Myocyte (in vitro differentiated cells): Measurements from ENCODE around the gene GNB3. TPM values are rescaled to one million over a fixed set of nuclear protein-coding genes. Genes with fewer than 3 reads are reported as not detected.
"Not testable (repeated sequence)": the region's sequence is repeated elsewhere in the genome, so short reads cannot be mapped to it uniquely, and the experiment has no call there.

Source experiments
- DNase-seq: peaks from one replicate; pipeline ENCODE4 v3.0.0-alpha.2; 2012; ENCODE audit warnings: low read depth
- total RNA-seq: library from RNA; depleted of rRNA; stranded (reverse); fragments of >200 nt; gene quantifications from 2 replicates; pipeline ENCODE4 v1.2.3, GENCODE V29; 2014

GNB3 gene
- total RNA-seq, 1 donor from 2014 or later, result 2.0 TPM

GRCh38 chr12:6874015-6874368 is 33.3 kb downstream of the GNB3 start:
- not testable (repeated sequence) for DNase-seq

- not testable (repeated sequence) for DNase-seq
These were observed 39.1 kb downstream of the GNB3 start for GRCh38 chr12:6879824-6880223.

GRCh38 chr12:6883252-6883651 is 42.5 kb downstream of the GNB3 start:
- no peak for DNase-seq

GRCh38 chr12:6883683-6884082 is 43.0 kb downstream of the GNB3 start:
- DNase-seq, result no peak

GRCh38 chr12:6884539-6884938 is 43.8 kb downstream of the GNB3 start:
- DNase-seq, result no peak

- not testable (repeated sequence) for DNase-seq
These were observed 45.7 kb downstream of the GNB3 start for GRCh38 chr12:6886206-6886999.

GRCh38 chr12:6887460-6887859 is 46.7 kb downstream of the GNB3 start:
- DNase-seq, result no peak

GRCh38 chr12:6888360-6888759 is 47.6 kb downstream of the GNB3 start:
- no peak for DNase-seq

- DNase-seq, result not testable (repeated sequence)
These were observed 48.1 kb downstream of the GNB3 start for GRCh38 chr12:6888794-6889193.

- DNase-seq, result not testable (repeated sequence)
These were observed 49.2 kb downstream of the GNB3 start for GRCh38 chr12:6889775-6890573.

- peak; percentile 96 for DNase-seq
These were observed 50.3 kb downstream of the GNB3 start for GRCh38 chr12:6890789-6891645.

GRCh38 chr12:6891646-6892001 is 50.9 kb downstream of the GNB3 start:
- DNase-seq, result no peak

GRCh38 chr12:6892683-6893082 is 52.0 kb downstream of the GNB3 start:
- not testable (repeated sequence) for DNase-seq

GRCh38 chr12:6894321-6894720 is 53.6 kb downstream of the GNB3 start:
- no peak for DNase-seq

Other genes with a start within 250 kb of the GNB3 start
- 368 and 425 TPM in 2 replicates for gene CHD4, start 233.5 kb upstream of the GNB3 start, total RNA-seq
- not detected in 2 replicates for gene LPAR5, start 205.0 kb upstream of the GNB3 start, total RNA-seq
- gene ACRBP, start 193.5 kb upstream of the GNB3 start, total RNA-seq, result 0.16 TPM in 2 replicates
- gene ING4, start 177.8 kb upstream of the GNB3 start, total RNA-seq, result 41.0 and 53.8 TPM in 2 replicates
- 16.9 and 22.3 TPM in 2 replicates for gene ZNF384, start 151.6 kb upstream of the GNB3 start, total RNA-seq
- gene PIANP, start 140.1 kb upstream of the GNB3 start, total RNA-seq, result not detected in 2 replicates
- 118 and 125 TPM in 2 replicates for gene COPS7A, start 116.9 kb upstream of the GNB3 start, total RNA-seq
- gene MLF2, start 87.8 kb upstream of the GNB3 start, total RNA-seq, result 243 and 270 TPM in 2 replicates
- 140 and 148 TPM in 2 replicates for gene PTMS, start 74.6 kb upstream of the GNB3 start, total RNA-seq
- gene LAG3, start 68.4 kb upstream of the GNB3 start, total RNA-seq, result 0.57 TPM in 1 of 2 replicates, not detected in the other
- not detected in 2 replicates for gene CD4, start 51.4 kb upstream of the GNB3 start, total RNA-seq
- gene GPR162, start 19.1 kb upstream of the GNB3 start, total RNA-seq, result 2.5 and 4.6 TPM in 2 replicates
- 21.4 and 25.6 TPM in 2 replicates for gene P3H3, start 12.5 kb upstream of the GNB3 start, total RNA-seq
- gene CDCA3, start 10.4 kb downstream of the GNB3 start, total RNA-seq, result 1.9 and 3.5 TPM in 2 replicates
- gene USP5, start 11.2 kb downstream of the GNB3 start, total RNA-seq, result 146 and 154 TPM in 2 replicates
- 1,115 and 1,161 TPM in 2 replicates for gene TPI1, start 26.6 kb downstream of the GNB3 start, total RNA-seq
- gene SPSB2, start 32.4 kb downstream of the GNB3 start, total RNA-seq, result 9.5 and 10.0 TPM in 2 replicates
- gene LRRC23, start 63.9 kb downstream of the GNB3 start, total RNA-seq, result 11.1 and 12.1 TPM in 2 replicates
- 9.0 and 9.9 TPM in 2 replicates for gene ENO2, start 73.7 kb downstream of the GNB3 start, total RNA-seq
- 11.3 and 15.2 TPM in 2 replicates for gene ATN1, start 87.0 kb downstream of the GNB3 start, total RNA-seq
- gene RNU7-1, start 102.9 kb downstream of the GNB3 start, total RNA-seq, result not detected in 2 replicates
- 116 and 166 TPM in 2 replicates for gene C12orf57, start 103.1 kb downstream of the GNB3 start, total RNA-seq
- 1.5 TPM in 1 of 2 replicates, not detected in the other for gene PTPN6, start 110.4 kb downstream of the GNB3 start, total RNA-seq
- gene PHB2, start 129.7 kb downstream of the GNB3 start, total RNA-seq, result 222 and 275 TPM in 2 replicates
- 33.3 and 52.3 TPM in 2 replicates for gene EMG1, start 130.0 kb downstream of the GNB3 start, total RNA-seq
- 55.7 and 79.8 TPM in 2 replicates for gene LPCAT3, start 177.6 kb downstream of the GNB3 start, total RNA-seq
- gene C1S, start 219.8 kb downstream of the GNB3 start, total RNA-seq, result 85.7 and 119 TPM in 2 replicates